GM12872 (cell line): ENCODE measurements around the gene FOXP1.

Source experiments
- TF ChIP-seq, protein P1 (sequence below): IDR thresholded peaks from 3 replicates; pipeline ENCODE4 v1.5.1; 2011; ENCODE audit warnings: low read depth, mild to moderate bottlenecking, low read length, moderate library complexity; ENCODE audit not compliant: insufficient read depth

Gene FOXP1

DNA sequence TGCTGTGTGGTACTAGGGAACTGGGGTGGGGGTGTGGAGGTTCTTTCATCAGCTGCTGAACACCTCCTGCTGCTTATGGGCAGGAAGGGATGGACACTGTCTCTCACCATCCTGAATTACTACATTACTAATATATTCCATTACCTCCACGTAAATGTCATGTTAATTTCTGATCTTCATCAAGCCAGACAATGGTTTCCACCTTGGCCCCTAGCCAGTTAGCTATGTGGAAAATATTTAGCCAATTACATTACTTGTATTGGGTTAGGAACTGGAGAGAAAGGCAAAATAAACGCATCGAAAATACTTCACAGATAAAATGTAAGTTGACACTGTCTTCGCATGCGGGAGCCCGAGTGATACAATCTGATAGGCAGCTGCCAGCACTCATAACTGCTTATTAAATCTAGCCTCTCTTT is 95.1 kb downstream of the FOXP1 start:
- TF ChIP-seq, protein P1, sequence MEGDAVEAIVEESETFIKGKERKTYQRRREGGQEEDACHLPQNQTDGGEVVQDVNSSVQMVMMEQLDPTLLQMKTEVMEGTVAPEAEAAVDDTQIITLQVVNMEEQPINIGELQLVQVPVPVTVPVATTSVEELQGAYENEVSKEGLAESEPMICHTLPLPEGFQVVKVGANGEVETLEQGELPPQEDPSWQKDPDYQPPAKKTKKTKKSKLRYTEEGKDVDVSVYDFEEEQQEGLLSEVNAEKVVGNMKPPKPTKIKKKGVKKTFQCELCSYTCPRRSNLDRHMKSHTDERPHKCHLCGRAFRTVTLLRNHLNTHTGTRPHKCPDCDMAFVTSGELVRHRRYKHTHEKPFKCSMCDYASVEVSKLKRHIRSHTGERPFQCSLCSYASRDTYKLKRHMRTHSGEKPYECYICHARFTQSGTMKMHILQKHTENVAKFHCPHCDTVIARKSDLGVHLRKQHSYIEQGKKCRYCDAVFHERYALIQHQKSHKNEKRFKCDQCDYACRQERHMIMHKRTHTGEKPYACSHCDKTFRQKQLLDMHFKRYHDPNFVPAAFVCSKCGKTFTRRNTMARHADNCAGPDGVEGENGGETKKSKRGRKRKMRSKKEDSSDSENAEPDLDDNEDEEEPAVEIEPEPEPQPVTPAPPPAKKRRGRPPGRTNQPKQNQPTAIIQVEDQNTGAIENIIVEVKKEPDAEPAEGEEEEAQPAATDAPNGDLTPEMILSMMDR: no peak

DNA sequence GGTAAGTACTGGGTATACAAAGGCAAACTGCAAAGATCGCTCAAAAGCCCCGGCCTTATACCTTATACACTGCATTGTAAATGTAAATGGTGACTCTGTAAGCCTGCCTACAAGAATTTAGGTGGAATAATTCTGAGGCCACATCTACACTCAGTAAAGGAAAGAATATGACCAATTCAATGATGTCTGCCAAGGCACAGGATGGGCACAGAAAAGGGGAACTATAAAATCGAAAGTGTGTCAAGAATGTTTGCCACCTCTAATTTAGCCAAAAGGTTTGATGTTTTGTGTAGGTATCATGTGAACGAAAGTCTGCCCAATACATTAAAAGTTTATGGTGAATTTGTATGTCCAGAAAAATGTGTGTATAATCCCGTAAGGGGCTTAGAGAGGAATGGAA is 96.1 kb downstream of the FOXP1 start:
- TF ChIP-seq, protein P1: no peak

DNA sequence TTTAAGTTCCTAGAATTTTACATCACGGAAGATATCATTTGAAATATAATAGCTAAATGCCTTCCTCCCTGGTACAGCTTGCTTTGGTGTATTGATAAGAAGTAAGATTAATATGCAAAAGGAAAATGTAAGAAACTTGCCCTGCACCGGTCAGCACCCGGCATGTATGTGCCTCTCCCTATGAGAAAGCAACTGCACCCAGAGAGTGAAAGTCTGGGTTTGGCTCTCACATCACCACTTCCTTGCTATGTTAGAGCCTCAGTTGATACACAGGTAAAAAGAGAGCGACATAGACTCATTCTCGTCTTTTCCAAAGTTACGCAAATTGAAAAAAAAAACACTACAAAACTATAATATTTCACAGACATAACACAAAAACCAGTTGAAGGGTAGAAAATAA is 96.7 kb downstream of the FOXP1 start:
- TF ChIP-seq, protein P1: no peak

DNA sequence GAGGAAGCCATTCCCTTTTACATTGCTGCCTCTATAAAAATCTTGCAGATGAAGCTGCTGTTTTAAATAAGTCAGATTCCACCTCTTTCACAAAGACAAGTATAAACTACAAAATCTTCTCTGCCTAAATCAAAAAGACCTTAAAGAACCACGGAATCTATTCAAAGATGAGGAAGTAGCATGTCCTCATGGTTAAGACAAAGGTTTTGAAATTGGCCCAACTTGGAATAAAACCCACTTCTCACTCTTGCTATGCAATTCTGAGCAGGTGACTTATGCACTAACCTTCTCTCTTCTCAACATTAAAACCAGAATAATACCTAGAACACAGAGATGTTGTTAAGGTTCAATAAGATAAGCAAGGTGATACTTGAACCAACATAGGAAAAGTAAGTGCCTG is 97.6 kb downstream of the FOXP1 start:
- TF ChIP-seq, protein P1: no peak

DNA sequence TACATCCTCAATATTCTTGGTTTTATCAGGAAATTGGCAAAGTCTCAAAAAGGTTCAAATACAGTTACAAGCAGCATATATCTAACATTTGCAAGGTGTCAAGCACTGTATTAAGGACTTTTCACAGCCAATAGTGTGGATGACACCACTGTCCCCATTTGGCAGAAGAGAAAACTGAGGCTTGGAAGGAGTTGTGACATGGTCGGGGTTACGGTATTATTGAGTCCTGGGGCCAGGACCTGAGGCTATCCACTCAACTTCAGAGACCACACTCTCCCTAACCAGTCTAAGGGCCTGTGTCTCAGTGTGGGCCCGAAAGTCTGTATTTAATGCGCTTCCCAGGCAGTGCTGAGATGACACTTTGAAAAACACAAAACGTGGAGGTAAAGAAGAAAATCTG is 99.1 kb downstream of the FOXP1 start:
- TF ChIP-seq, protein P1: no peak

DNA sequence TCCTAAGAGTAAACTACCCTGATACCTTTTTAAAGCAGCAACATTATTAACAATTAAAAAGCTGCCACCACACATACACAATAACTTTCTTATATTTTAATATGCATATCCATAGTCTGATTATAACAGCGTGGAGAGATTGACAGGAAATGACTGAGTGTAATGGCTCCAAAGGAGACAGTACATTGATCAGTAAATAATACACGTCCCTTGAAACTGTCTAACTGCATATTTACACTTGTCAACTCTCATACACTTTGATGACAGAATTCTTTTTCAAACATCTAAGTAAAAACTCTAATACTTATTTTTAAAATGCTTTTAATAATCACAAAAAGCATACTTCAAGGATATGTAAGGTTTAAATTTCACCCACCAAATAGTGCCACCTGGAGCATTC is 99.5 kb downstream of the FOXP1 start:
- TF ChIP-seq, protein P1: no peak

DNA sequence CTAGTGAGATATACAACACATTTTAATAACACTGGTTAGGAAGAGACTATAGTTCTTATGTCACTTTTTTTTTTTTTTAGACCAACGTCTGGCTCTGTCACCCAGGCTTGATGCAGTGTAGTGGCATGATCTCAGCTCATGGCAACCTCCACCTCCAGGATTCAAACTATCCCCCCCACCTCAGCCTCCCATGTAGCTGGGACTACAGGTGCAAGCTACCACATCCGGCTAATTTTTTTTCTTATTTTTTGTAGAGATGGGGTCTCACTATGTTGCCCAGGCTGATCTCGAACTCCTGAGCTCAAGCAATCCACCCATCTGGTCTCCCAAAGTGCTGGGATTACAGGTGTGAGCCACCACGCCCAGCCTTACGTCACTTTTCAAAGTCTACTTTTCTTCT is 100.8 kb downstream of the FOXP1 start:
- TF ChIP-seq, protein P1: no peak

DNA sequence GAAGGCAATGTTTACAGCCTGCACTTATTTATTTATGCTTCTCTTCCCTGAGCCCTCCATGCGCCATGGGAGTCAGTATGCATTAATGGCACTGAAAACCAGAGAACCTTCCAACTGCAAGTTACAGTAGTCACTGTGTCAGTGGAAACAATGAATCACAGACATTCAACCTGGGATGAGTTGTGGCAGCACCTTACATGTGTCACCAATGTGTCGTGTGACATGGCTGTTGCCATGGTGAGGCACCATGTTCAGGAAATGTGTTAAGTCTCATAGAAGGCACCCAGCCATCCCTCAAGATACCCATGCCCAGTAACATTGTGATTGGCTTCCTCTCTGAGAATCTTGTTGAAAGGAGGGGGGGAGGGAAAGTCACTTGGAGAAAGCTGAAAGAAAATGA is 105.0 kb downstream of the FOXP1 start:
- TF ChIP-seq, protein P1: no peak
